OCI-LY1 (cell line): ENCODE measurements around the gene TACR1.

ENCODE experiments used
- H2AFZ ChIP-seq: fragments of 200-600 bp; sonication (generic), shearing (Covaris generic); 2 replicates; pipeline ENCODE4 v1.6.0; 2014; ENCODE audit warnings: antibody characterized with exemption, mild to moderate bottlenecking, low read length
- H3F3A ChIP-seq: fragments of 200-600 bp; sonication (generic), shearing (Covaris generic); 2 replicates; pipeline ENCODE4 v1.6.0; 2014; ENCODE audit warnings: mild to moderate bottlenecking, antibody characterized with exemption, low read length, moderate library complexity; ENCODE audit not compliant: insufficient read depth
- H3K27ac ChIP-seq: fragments of 200-600 bp; sonication (generic); 2 replicates; pipeline ENCODE4 v1.5.1; 2014; ENCODE audit warnings: low read length, mixed run types, mild to moderate bottlenecking, low read depth; ENCODE audit not compliant: poor library complexity, severe bottlenecking
- H3K27me3 ChIP-seq: fragments of 200-600 bp; sonication (generic); 2 replicates; pipeline ENCODE4 v1.6.0; 2014; ENCODE audit warnings: antibody characterized with exemption, mild to moderate bottlenecking, low read length, moderate library complexity; ENCODE audit not compliant: insufficient read depth
- H3K36me3 ChIP-seq: fragments of 200-600 bp; sonication (generic); 2 replicates; pipeline ENCODE4 v1.6.1; 2014; ENCODE audit warnings: mild to moderate bottlenecking, antibody characterized with exemption, low read length, moderate library complexity, mixed read lengths; ENCODE audit not compliant: insufficient read depth
- H3K4me1 ChIP-seq: fragments of 200-600 bp; sonication (generic); 2 replicates; pipeline ENCODE4 v1.5.1; 2014; ENCODE audit warnings: mild to moderate bottlenecking, low read length, moderate library complexity; ENCODE audit not compliant: insufficient read depth, severe bottlenecking
- H3K4me2 ChIP-seq: fragments of 200-600 bp; sonication (generic), shearing (Covaris generic); 2 replicates; pipeline ENCODE4 v1.6.1; 2014; ENCODE audit warnings: low read length
- H3K4me3 ChIP-seq: fragments of 200-600 bp; sonication (generic); 2 replicates; pipeline ENCODE4 v1.5.1; 2014; ENCODE audit warnings: low read length, low read depth, mild to moderate bottlenecking, mixed read lengths; ENCODE audit not compliant: poor library complexity, severe bottlenecking
- H3K79me2 ChIP-seq: fragments of 200-600 bp; shearing (Covaris generic); 2 replicates; pipeline ENCODE4 v1.6.1; 2016; ENCODE audit warnings: mixed run types, low read length, mixed read lengths; ENCODE audit not compliant: insufficient read depth
- H3K9ac ChIP-seq: fragments of 200-600 bp; sonication (generic), shearing (Covaris generic); 2 replicates; pipeline ENCODE4 v1.6.1; 2014; ENCODE audit warnings: mild to moderate bottlenecking, low read length, mixed read lengths
- H3K9me2 ChIP-seq: fragments of 200-600 bp; sonication (generic), shearing (Covaris generic); 2 replicates; pipeline ENCODE4 v1.6.1; 2014; ENCODE audit warnings: low read depth, mild to moderate bottlenecking, low read length, mixed read lengths
- H3K9me3 ChIP-seq: fragments of 200-600 bp; shearing (Covaris generic); 2 replicates; pipeline ENCODE4 v1.6.1; 2014; ENCODE audit warnings: low read length, mixed read lengths
- H4K20me1 ChIP-seq: fragments of 200-600 bp; sonication (generic), shearing (Covaris generic); 2 replicates; pipeline ENCODE4 v1.6.0; 2016; ENCODE audit warnings: mild to moderate bottlenecking, low read length; ENCODE audit not compliant: insufficient read depth
- EZH2 ChIP-seq: fragments of 200-600 bp; sonication (generic), shearing (Covaris generic); IDR thresholded peaks from 2 replicates; pipeline ENCODE4 v1.8.0; 2017; ENCODE audit warnings: borderline replicate concordance, mixed run types, mild to moderate bottlenecking, antibody characterized with exemption, low read length, moderate library complexity, mixed read lengths
- TF ChIP-seq, protein P1 (sequence below): fragments of 200-600 bp; sonication (generic), shearing (Covaris generic); IDR thresholded peaks from 2 replicates; pipeline ENCODE4 v1.5.1; 2017; ENCODE audit warnings: mild to moderate bottlenecking, antibody characterized with exemption, low read length, moderate library complexity, mixed read lengths

TACR1 gene

DNA sequence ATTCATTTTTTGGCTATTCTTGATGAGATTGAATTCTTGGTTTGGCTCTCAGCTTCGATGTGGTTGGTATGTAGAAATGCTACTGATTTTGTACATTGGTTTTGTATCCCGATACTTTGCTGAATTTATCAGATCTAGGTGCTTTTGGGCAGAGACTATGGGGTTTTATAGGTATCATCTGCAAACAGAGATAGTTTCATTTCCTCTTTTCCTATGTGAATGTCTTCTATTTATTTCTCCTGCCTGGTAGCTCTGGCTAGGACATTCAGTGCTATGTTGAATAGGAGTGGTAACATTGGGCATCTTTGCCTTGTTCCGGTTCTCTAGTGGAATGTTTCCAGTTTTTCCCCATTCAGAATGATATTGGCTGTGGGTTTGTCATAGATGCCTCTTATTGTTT lies 5.5 kb upstream of the TACR1 start:
- H3K79me2 ChIP-seq = no peaks in the 10 kb centered on the region
- H3K27me3 ChIP-seq = no peaks in the 10 kb centered on the region
- H3K9me2 ChIP-seq = no peaks in the 10 kb centered on the region
- no peaks in the 10 kb centered on the region for H3K4me1 ChIP-seq
- H3K27ac ChIP-seq = no peak overlapping the region
- H3F3A ChIP-seq = no peaks in the 10 kb centered on the region
- H3K9me3 ChIP-seq = no peaks in the 10 kb centered on the region
- no peaks in the 10 kb centered on the region for H3K36me3 ChIP-seq
- H4K20me1 ChIP-seq = no peaks in the 10 kb centered on the region
- no peak overlapping the region for H3K4me3 ChIP-seq
- no peak for TF ChIP-seq EZH2
- TF ChIP-seq, protein P1, sequence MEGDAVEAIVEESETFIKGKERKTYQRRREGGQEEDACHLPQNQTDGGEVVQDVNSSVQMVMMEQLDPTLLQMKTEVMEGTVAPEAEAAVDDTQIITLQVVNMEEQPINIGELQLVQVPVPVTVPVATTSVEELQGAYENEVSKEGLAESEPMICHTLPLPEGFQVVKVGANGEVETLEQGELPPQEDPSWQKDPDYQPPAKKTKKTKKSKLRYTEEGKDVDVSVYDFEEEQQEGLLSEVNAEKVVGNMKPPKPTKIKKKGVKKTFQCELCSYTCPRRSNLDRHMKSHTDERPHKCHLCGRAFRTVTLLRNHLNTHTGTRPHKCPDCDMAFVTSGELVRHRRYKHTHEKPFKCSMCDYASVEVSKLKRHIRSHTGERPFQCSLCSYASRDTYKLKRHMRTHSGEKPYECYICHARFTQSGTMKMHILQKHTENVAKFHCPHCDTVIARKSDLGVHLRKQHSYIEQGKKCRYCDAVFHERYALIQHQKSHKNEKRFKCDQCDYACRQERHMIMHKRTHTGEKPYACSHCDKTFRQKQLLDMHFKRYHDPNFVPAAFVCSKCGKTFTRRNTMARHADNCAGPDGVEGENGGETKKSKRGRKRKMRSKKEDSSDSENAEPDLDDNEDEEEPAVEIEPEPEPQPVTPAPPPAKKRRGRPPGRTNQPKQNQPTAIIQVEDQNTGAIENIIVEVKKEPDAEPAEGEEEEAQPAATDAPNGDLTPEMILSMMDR = no peak
- H3K4me2 ChIP-seq = no peak overlapping the region
- H3K9ac ChIP-seq = no peak overlapping the region
- H2AFZ ChIP-seq = no peak overlapping the region

DNA sequence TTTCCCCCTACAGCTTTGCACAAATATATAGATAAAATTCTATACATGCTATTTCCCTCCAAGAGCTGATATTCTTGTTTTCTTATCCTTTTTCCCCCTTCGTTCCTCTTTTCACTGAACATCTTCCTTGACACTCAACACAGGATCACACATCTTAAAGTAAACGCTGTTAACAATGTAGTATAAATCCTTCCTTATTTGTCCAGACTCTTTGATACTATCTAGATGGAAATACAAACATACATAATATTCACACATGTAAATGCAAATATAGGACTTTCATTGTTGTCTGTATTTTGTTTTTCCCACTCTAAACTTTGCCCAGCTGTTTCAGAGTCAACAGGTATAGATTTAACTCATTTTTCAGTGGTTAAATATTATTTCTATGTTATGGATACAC lies 3.0 kb upstream of the TACR1 start:
- no peaks in the 10 kb centered on the region for H3K79me2 ChIP-seq
- H3K4me3 ChIP-seq = no peak overlapping the region
- no peaks in the 10 kb centered on the region for H3K9me2 ChIP-seq
- H3K36me3 ChIP-seq = no peaks in the 10 kb centered on the region
- H3K4me1 ChIP-seq = no peaks in the 10 kb centered on the region
- no peaks in the 10 kb centered on the region for H4K20me1 ChIP-seq
- H2AFZ ChIP-seq = no peak overlapping the region
- no peak overlapping the region for H3K9ac ChIP-seq
- no peak overlapping the region for H3K27ac ChIP-seq
- H3K4me2 ChIP-seq = no peak overlapping the region
- TF ChIP-seq, protein P1 = no peak
- no peak for TF ChIP-seq EZH2
- no peaks in the 10 kb centered on the region for H3F3A ChIP-seq
- no peaks in the 10 kb centered on the region for H3K9me3 ChIP-seq
- no peaks in the 10 kb centered on the region for H3K27me3 ChIP-seq

DNA sequence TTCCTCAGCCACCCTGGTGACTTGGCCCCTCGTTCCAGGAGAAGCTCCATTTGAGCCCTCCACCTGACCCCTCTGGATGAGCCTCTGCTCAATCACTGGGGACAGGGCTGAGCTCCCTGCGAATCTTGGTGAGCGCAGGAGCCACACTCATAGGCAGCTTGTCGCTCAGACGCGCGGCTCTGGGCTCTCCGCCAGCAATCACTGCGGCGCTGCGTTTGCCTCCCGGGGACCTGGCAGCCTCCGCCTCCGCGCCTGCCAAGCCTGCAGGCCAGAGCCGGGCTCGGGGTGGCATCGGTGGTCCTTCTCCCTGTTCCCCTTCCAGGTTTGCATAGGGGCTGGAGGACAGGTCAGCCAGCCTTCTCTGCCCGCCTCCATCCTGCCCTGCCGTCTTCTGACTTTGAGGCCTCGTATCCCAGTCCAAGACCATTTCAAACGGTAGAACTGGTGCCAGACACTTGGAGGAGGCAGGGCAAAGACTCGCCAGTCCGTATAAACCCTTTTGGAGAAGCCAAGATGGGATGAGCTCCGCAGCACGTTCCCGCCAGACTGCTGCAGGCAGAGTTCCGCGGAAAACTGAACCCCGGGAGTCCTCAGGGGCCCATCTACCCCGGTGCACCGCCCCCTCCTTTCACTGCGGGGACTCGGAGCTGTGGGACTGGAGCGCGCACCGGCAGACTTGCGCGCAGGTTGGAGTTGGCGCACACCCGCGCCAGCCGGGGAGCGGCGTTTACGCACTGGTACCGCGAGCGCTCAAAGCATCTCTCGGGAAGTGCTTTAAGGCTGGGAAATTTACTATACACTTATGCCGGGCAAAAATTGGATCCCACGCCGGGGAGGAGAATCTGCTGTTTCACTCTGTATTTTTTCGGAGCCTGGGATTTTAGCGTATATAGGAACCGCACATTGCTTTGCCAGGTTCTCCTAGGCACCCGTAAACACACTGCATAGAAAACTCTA lies 1.1 kb upstream of the TACR1 start:
- Histone ChIP-seq H3K27ac (no peak overlapping the region), H3K4me2 (no peak overlapping the region), H3K9ac (no peak overlapping the region), H3K4me1 (no peaks in the 10 kb centered on the region), H4K20me1 (no peaks in the 10 kb centered on the region), H3K36me3 (no peaks in the 10 kb centered on the region), H3K9me2 (no peaks in the 10 kb centered on the region), H3F3A (no peaks in the 10 kb centered on the region), H3K79me2 (no peaks in the 10 kb centered on the region), H3K9me3 (no peaks in the 10 kb centered on the region), H3K27me3 (no peaks in the 10 kb centered on the region), H3K4me3 (no peak overlapping the region), H2AFZ (no peak overlapping the region)
- TF ChIP-seq EZH2 = no peak
- TF ChIP-seq, protein P1 = no peak
